AG04449 (cell line): Measurements from ENCODE around the gene HORMAD1.

Experiments used
- CTCF ChIA-PET: fragments of 350-600 bp; formaldehyde crosslinking; extraction: SDS; loops from one replicate; lab custom pipeline; 2021; ENCODE audit warnings: antibody characterized with exemption; lab: Yijun Ruan, JAX
- POLR2A ChIA-PET: fragments of 400-600, 350-600 bp; formaldehyde crosslinking; extraction: SDS; loops from one replicate; lab custom pipeline; 2020; ENCODE audit warnings: antibody characterized with exemption, inconsistent platforms; lab: Yijun Ruan, JAX
- DNase-seq: peaks from one replicate; pipeline ENCODE4 v3.0.0-alpha.2; 2010; ENCODE audit warnings: low read depth, low spot score
- H3K4me3 ChIP-seq: 2 replicates; pipeline ENCODE4 v1.5.1; 2011; ENCODE audit warnings: low read depth, mild to moderate bottlenecking, control low read depth, low read length
- CTCF ChIP-seq: IDR thresholded peaks from one replicate; pipeline ENCODE4 v1.5.1; 2011; ENCODE audit warnings: mild to moderate bottlenecking, moderate library complexity, low read length, control low read depth, inconsistent platforms; ENCODE audit not compliant: insufficient read depth; ENCODE audit errors: missing control alignments

HORMAD1 gene

DNA sequence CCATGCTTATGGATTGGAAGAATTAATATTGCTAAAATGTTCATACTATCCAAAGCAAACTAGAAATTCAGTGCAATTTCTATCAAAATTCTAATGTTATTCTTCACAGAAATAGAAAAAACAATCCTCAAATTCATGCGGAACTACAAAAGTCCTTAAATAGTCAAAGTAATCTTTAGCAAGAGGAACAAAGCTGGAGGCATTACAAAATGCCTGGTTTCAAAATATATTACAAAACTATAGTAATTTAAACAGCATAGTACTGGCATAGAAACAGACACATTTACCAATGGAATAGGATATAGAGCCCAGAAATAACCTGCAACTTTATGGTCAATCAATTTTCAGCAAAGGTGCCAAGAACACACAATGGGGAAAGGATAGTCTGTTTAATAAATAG lies 41.1 kb upstream of the HORMAD1 start:
- TF ChIP-seq CTCF, result no peak
- no peak for DNase-seq
- ChIA-PET POLR2A (no interaction called here), CTCF (interaction anchor here (0.8 kb wide), 1 partner anchor 201 kb away, joined by 3 read pairs; no protein-coding TSS in a partner anchor)
- H3K4me3 ChIP-seq, result no peak overlapping the region

GRCh38 chr1:150760013-150760412 lies 39.3 kb upstream of the HORMAD1 start:
- no peak for DNase-seq
- H3K4me3 ChIP-seq, result no peak overlapping the region
- ChIA-PET POLR2A (no interaction called here), CTCF (no interaction called here)
- TF ChIP-seq CTCF, result no peak

DNA sequence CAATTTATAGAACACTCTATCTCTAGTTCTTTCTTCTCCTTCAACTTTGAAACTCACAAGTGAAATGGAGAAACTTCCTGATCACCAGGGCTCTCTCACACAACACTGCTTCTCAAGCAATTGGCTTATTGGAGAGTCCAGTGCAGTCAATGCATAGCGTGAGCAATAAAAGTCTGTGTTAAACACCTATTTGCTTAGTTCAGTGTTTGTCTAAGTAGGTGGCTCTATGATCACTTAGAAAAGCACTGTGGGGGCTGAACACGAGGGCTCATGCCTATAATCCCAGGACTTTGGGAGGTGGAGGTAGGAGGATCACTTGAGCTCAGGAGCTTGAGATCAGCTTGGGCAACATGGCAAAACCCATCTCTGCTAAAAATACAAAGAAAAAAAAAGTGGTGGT lies 32.7 kb upstream of the HORMAD1 start:
- DNase-seq, result no peak
- CTCF ChIA-PET, result no interaction called here
- POLR2A ChIA-PET, result no interaction called here
- H3K4me3 ChIP-seq, result no peak overlapping the region
- TF ChIP-seq CTCF, result no peak

DNA sequence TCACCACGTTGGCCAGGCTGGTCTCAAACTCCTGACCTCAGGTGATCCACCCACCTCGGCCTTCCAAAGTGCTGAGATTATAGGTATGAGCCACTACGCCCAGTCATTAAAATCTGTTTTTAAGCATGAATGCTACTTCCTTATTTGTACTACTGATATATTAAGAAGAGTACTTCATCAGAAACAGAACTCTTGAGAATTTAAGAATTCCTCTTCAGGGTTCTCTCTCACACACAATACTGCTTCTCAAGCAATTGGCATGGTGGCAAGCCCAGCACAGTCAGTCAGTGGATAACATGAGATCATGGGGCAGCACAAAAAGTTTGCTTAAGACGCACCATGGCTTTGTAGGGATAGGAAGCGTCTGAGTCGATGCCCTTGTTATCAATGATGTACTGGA lies 30.7 kb upstream of the HORMAD1 start:
- no peak overlapping the region for H3K4me3 ChIP-seq
- ChIA-PET CTCF (no interaction called here), POLR2A (no interaction called here)
- DNase-seq, result no peak
- no peak for TF ChIP-seq CTCF

DNA sequence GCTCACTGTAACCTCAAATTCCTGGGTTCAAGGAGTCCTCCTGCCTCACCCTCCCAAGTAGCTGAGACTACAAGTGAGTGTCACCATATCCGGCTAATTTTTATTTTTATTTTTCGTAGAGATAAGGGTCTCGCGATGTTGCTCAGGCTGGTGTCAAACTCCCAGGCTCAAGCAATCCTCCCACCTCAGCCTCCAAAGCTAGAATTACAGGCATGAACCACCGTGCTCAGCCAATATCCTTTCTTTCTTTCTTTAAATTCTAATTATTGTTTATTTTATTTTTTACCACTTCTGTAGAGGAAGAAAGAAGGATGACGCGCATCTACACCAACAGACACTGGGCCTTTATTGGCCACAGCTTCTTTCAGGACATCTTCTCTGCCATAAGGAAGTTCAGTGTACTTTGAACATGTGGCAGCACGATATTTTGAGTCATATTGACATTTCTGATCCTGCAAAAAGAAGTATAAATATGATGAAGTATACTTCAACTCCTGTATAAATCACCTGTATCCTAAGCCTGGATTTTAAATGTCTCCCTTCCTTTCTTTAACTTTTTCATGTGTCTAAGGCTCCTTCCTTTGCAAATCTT lies 29.1 kb upstream of the HORMAD1 start:
- H3K4me3 ChIP-seq, result no peak overlapping the region
- CTCF ChIA-PET, result no interaction called here
- POLR2A ChIA-PET, result no interaction called here
- no peak for DNase-seq
- no peak for TF ChIP-seq CTCF

DNA sequence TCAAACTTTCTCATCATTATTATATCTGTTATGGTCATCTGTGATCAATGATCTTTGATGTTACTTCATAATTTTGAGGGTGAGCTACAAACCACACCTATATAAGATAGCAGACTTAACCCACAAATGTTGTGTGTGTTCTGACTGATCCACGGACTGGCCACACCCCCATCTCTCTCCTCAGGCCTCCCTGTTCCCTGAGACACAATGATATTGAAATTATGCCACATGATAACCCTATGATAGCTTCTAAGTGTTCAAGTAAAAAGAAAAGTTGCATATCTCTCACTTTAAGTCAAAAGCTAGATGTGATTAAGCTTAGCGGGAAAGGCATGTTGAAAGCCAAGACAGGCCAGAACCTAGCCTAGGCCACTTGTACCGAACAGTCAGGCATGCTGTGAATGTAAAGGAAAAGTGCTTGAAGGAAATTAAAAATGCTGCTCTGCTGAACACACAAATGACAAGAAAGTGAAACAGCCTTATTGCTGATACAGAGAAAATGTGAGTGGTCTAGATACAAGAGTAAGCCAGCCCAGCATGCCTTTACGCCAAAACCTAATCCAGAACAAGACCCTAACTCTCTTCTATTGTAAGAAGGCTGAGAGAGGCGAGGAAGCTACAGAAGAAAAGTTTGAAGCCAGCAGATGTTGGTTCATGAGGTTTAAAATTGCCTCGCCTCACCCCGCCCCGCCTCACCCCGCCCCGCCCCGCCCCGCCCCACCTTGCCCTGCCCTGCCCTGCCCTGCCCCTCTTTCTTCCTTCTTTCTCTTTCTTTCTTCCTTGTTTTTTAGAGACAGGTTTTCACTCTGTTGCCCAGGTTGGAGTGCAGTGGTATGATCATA lies 28.4 kb upstream of the HORMAD1 start:
- DNase-seq, result no peak
- H3K4me3 ChIP-seq, result no peak overlapping the region
- ChIA-PET CTCF (interaction anchor here (0.7 kb wide), 1 partner anchor 312 kb away, joined by 3 read pairs; no protein-coding TSS in a partner anchor), POLR2A (interaction anchor here (0.6 kb wide), 1 partner anchor 65 kb away, joined by 3 read pairs; no protein-coding TSS in a partner anchor)
- no peak for TF ChIP-seq CTCF
